Inferior parietal cortex (tissue), 1 donor: ENCODE results near the gene CEP112.
A peak's percentile ranks its signal among the peaks of the same experiment; 100 is the strongest.
"Not testable (repeated sequence)": the region's sequence is repeated elsewhere in the genome, so short reads cannot be mapped to it uniquely, and the experiment has no call there.

Source experiments
- DNase-seq: peaks from one replicate; pipeline ENCODE4 v3.0.0-alpha.2; 2016; ENCODE audit errors: extremely low spot score

The CEP112 gene

DNA sequence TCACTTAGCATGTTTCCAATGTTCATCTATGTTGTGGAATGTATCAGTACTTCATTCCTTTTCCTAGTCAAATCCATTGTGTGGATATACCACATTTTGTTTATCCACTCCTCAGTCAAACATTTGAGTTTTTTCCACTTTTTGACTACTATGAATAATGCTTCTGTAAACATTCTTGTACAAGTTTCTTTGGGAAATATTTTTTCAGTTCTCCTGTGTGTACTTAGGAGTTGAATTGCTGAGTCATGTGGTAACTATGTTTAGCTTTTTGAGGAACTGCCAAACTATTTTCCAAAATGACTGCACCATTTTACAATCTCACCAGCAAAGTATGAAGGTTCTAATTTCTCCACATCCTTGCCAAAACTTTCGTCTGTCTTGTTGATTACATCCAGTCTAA is 406.8 kb downstream of the CEP112 start:
- DNase-seq: peak; percentile 58

DNA sequence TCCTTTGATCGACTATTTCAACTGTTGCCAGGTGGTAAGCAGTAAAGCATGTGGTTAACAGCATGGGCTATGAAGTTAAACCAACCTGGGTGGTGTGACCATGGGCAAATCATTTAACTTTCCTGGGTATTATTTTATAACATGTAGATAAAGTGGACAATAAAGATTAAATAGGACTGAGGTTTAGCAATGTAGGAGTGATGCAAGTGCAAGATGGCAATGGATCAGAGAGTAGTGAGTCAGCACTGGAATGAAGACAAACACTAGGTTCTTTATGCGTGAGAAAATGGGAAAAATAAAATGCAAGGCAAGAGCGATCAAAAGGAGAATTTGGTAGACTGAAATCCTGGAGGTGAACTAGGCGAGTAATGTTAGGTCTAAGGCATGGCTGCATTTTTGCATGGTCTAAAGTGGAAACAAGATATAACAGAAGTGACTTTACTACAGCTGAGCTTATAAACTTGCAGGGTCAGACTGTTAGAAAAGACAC is 408.0 kb downstream of the CEP112 start:
- DNase-seq: peak; percentile 20

DNA sequence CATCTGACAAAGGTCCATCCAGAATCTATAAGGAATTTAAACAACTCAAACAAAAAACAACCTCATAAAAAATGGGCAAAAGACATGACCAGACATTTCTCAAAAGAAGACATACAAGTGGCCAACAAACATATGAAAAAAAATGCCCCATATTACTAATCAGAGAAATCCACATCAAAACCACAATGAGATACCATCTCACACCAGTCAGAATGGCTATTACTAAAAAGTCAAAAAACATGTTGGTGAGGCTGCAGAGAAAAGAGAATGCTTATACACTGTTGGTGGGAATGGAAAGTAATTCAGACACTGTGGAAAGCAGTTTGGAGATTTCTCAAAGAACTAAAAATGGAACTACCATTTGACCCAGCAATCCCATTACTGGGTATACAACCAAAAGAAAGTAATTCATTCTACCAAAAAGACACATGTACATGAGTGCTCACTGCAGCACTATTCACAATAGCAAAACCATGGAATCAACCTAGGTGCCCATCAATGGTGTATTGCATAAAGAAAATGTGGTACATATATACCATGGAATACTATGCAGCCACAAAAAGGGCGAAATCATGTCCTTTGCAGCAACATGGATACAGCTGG is 409.7 kb downstream of the CEP112 start:
- not testable (repeated sequence) for DNase-seq

DNA sequence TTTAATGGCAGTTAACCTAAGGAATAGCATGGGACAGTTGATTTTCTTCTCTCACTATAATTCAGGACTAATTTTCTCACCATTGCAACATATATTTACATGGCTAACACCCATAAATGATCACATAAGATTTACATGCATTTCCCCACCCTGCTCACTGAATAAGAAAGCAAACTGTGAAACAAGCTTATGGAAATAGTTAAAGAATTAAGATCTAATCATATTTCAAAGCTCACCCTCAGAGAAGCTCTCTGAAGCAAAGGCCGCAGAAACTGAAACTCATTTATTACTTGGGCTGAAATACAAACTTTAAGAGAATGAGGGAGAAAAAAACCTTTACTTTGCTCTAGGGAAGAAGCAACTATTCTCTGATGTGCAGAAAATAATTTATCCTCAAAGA is 411.8 kb downstream of the CEP112 start:
- no peak for DNase-seq

DNA sequence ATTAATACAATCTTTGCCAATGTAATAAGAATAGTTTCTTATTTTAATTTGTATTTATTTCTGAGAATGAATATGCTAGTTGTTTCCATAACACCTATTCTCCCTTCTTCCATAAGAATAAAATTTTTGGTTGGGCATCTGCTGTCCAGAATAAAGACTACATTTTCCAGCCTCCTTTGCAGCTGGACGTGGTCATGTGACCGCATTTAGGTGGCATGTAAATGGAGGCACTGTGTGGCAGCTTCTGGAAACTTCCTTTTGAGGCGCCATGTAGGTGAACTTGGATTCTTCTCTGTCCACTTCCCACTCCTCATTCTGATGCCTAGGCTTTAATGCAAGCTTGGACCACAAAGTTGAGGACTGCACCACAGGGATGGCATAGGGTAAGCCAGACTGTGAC is 415.0 kb downstream of the CEP112 start:
- no peak for DNase-seq

DNA sequence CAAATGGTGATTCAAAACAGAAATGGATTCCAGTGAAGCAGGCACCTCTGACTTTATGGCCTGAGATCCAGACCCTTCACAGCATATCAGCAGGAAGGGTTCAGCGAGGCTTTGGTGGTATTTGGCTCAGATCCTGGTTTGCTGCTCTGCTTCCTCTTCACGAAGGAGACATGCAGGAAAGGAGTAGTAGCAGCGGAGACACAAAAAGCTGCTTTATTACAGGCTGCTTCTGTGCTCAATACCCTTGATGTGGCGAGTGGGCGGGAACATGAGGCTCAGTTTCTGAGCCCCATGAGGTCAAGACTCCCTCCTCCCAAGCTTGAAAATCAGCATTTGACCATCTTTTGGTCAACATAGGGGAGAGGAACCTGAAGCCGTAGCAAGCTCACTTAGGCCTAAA is 417.1 kb downstream of the CEP112 start:
- DNase-seq: no peak

DNA sequence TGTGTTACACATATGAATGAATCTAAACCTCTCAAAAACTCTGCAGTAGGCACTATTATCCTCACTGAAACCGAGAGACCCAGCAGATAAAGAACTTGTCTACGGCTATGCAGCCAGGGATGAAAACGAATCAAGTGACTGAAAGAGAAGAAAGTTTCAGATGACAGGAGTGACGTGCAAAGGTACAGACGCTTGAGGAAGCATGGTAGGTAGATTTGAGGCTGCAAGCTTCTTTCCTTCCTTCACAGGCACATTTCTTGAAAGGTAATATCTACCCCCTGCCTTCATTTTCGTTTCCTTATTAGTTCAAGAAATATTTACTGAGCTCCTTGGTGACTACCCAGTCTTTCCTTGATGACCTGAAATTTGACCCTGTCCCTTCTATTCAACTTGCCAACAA is 418.9 kb downstream of the CEP112 start:
- no peak for DNase-seq

DNA sequence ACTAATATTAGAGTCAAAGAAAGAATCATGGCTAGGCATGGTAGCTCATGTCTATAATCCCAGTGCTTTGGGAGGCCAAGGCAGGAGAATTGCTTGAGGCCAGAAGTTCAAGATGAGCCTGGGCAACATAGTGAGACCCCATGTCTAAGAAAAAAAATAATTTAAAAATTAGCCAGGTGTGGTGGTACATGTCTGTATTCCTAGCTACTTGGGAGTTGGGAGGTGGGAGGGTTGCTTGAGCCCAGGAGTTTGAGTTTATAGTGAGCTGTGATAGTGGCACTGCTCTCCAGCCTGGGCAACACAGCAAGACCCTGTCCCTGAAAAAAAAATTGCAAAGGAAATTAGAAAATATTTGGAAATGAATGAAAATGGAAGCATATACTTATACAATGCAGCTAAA is 420.2 kb downstream of the CEP112 start:
- no peak for DNase-seq

DNA sequence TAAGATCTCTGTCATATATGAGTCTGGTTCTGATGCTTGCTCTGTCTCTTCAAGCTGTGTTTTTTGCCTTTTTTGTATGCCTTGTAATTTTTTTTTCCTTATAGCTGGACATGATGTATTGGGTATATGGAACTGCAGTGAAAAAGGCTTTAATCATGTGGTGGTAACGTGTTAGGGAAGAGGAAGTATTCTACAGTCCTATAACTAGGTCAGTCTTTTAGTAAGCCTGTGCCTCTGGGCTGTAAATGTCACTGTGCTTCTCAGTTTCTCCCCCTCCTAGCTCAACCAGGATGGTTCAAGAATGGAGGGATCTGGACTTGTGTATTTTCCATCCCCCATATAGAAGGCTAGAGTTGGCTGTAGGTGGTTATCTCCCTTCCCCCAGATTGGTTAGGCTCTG is 428.1 kb downstream of the CEP112 start:
- DNase-seq: no peak

DNA sequence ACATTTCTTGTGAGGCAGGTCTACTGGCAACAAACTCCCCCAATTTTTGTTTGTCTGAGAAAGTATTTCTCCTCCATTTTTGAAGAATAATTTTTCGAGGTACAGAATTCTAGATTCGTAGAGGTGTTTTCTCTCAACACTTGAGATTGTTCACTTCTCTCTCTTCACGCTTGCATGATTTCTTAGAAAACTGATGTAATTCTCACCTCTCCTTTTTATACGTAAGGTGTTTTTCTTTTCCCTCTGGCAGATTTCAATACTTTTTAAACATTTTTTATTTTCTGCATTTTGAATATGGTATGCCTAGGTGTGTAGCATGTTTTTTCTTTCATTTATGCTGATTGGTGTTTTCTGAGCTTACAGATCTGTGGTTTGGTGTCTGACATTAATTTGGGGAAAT is 429.0 kb downstream of the CEP112 start:
- no peak for DNase-seq

DNA sequence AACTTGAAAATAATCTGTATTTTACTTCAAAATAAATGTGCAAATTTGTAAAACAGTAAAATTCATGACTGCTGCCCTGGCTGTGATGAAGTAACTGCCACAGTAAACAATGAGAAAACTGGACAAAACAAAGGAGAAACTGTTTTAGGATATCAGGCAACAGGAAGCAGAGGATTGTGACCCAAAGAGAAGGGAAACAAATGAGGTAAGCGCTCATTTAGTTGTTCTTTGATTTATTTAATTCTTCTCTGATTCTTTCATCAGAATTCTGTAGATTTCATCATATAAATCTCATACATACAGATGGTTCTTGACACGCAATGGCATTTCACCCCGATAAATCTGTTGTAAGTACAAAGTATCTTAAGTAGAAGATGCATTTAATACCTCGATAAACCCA is 432.4 kb downstream of the CEP112 start:
- no peak for DNase-seq

DNA sequence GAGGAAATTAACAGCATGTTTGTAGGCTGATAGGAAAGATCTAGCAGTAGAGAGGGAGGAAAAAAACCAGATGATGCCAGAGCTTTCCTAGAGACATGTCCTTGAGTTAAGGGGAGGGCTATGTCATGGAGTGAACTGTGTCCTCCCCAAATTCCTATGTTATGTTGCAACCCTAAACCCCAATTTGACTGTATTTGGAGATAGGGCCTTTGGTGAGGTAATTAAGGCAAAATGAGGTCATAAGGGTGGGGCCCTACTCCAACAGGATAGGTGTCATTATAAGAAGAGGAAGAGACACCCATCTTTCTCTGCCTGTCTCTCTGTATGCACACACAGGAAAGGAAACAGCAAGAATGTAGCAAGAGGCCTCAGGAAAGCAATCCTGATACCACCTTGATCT is 435.2 kb downstream of the CEP112 start:
- DNase-seq: no peak

DNA sequence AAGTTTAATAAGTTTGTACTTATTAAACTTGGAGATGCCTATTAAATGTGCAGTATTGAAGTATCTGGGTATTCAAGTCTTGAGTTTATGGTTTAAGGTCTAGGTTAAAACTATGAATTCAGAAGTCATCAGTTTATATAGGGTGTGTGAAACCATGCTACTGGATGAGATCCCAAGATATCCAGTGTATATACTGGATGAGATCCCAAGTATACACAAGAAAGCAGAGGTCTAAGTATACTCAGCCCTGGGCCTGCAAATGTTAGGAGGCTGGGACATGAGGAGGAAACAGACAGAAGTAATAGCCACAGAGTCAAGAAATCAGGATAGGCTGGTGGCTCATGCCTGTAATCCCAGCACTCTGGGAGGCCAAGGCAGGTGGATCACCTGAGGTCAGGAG is 436.1 kb downstream of the CEP112 start:
- DNase-seq: no peak

DNA sequence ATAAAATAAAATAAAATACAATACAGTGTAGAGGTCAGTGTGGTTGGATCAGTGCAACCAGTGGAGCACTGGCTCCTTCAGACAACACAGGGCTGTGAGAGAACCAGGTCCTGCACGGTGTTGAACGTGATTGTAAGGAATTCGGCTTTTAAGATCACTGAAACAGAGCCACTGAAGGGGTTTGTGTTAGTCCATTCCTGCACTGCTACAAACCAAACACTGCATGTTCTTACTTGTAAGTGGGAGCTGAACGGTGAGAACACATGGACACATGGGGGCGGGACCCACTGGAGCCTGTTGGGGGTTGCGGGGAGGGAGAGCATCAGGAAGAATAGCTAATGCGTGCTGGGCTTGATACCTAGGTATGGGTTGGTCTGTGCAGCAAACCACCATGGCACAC is 437.3 kb downstream of the CEP112 start:
- no peak for DNase-seq

DNA sequence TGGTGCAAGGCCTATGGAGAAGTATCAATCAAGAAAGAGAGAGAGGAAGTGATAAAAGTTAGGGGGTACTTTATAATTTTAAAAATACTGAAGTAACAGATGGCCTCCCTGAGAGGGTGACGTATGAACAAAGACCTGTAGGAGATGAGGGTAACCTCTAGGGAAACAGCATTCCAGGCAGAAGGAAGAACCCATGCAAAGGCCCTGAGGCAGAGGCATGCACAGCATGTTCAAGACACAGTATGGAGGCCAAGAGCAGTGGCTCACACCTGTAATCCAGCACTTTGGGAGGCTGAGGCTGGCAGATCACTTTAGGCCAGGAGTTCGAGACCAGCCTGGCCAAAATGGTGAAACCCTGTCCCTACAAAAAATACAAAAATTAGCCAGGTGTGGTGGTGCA is 437.9 kb downstream of the CEP112 start:
- DNase-seq: no peak

DNA sequence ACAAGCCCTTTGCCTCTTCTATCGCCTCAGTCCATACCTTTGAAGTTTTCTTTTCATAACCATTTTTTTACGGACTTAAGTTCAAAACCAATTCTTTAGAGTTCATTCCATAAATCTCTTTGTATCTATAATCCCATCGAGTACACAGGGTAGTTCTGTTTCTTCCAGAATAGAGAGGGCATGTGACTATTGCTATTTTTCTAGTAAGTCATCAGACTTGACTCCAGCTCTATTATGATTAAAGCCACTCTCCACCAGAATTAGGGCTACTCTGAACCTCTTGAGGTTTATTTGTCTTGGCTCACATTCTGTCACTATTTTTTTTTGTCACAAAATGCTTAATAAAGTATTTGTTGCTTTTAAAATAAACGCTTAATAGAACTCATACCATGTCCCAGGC is 438.6 kb downstream of the CEP112 start:
- no peak for DNase-seq

DNA sequence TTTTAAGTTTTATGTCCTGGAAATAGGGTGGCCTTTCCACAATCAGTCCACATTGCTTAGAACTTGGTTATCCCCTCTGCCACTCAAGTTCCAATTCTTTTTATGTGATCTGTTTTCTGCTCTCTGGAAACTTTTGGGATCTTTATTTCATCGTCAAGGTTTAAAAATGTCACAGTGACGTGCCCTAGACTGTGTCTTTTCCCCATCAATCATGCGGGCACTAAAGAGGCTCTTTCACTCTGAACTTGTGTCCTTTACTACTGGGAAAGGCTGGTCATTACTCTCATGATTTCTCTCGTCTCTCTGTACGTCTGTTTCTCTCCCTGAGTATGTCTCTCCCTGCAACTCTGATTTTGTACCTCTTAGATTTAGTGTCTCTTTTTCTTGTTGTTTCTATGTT is 440.7 kb downstream of the CEP112 start:
- DNase-seq: no peak

DNA sequence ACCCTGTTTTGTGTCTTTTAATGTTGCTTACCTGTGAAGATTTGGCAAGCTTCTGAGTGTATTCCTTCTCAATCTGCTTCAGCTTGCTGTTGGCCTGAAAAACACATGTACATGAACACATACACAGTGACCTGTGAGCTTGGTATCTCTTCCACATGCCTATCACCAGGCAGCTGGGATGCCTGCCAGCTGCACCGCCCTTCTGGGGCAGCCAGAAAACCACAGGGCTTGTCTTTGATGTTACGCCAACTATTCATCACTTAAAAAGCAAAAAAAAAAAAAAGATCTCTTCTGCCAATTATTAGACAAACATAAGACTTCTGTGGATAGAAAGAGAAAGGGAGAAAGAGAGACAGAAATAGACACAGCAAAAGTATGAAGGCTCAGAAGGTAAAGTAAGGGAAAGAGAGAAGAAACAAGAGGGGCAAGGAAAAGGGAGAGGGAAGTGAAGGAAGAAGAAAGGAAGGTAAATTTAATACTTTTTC is 441.3 kb downstream of the CEP112 start:
- no peak for DNase-seq

DNA sequence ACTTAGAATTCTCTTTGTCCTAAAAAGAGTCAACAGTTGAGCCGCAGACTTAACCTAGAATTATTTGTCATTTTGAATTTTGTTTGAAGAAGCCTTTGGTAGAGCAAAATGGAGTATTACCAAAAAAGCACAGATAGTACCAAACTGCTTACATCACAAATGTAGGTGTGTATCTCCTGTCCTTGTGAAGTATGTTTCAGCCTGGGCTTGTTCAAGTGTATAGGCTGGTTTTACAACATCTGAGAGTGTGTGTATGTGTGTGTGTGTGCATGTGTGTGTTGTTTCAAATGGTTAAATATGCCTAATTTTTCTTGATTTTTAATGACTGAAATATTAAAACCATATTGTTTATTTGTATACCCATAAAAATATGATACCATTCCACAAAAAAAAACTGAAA is 441.8 kb downstream of the CEP112 start:
- no peak for DNase-seq

DNA sequence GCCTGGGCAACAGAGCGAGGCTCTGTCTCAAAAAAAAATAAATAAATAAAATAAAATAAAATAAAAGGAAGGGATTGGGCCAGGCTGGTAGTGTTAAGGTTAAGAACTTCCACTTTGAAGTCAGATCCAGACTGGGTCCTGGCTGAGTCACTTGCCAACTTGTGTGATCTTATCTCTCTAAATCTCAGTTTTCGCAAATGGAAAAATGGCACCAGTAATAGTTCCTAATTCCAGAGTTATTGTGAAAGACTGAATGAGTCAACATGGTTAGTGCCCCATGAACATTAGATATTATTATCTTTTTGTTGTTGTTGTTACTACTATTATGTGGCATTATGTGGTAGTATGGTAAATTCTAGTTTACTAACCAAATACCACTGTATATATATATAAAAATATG is 442.5 kb downstream of the CEP112 start:
- no peak for DNase-seq

DNA sequence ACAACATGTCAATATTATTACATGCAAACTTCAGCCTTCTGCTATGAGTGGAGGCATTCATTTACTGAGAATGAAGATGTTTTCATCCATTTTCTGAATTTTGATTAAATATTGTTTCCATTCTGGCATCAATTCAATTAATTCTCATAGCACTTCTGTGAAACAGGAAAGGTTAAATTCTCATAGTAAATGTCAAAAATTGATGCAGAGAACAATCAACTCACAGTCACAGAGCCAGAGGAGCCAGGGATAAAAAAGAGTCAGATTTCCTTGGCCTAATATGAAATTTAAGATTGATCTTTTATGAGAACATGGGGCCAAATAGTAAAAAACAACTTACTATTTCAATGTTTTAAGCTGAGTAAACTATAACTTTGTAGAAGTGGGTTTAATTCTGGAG is 446.7 kb downstream of the CEP112 start:
- DNase-seq: no peak

DNA sequence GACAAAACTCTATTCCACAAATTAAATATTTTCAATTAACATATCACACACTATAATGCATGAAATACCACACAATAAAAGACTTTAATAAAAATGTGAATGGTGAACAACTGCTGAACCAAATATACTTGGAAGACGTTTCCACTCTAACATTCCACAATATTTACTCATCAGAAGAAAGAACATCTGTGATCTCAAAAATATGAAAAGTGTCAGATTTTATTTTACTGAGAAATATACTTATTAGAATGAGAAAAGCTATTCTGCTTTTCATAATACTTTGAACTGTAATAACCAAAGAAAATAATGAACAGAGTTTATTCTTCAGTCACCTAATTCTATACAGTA is 448.7 kb downstream of the CEP112 start:
- DNase-seq: no peak

DNA sequence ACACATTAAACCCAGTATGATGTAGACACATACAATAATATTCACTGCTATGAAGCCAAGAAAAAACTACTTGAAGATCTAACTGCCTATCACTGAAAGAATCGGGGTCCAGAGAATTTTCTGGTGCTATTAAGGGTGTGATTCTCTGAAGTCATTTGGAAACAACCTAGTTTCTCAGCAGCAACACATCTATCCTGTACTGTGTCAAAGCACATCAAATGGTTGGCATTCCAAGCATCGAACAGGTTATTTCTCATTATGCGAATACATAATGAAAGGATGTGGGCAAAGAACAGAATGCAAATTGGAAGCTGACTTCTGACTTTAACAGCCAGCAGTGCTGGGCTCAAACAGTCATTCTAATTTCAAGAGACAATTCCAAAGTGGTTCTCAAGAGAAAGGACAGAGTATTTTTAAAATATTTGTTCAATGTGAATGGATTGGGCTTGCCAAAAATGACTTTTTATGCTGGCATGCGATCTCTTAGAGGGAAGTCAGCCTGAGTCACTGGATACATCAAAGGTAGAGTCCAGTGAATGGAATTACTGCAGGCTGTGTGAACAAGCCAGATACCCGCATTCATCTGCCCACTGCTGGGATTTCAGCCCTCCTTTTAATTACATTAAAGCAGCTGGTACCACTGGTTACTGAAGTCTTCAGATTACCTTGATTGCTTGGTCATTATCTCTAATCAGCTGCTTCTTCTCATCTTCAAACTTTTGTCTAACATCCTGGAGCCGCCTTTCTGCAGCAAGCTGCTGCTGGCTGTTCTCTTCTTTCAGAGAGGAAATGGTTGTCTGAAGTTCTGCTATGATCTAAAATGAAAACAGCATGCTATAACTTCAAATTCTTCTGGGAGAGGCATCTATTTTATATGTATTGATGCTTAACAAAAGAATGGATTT is 449.3 kb downstream of the CEP112 start:
- DNase-seq: no peak
